ENCODE results near the gene GAB2. TPM values are rescaled to one million over a fixed set of nuclear protein-coding genes. Genes with fewer than 3 reads are reported as not detected.
"Not testable (repeated sequence)": the region's sequence is repeated elsewhere in the genome, so short reads cannot be mapped to it uniquely, and the experiment has no call there.

Gene GAB2, protein sequence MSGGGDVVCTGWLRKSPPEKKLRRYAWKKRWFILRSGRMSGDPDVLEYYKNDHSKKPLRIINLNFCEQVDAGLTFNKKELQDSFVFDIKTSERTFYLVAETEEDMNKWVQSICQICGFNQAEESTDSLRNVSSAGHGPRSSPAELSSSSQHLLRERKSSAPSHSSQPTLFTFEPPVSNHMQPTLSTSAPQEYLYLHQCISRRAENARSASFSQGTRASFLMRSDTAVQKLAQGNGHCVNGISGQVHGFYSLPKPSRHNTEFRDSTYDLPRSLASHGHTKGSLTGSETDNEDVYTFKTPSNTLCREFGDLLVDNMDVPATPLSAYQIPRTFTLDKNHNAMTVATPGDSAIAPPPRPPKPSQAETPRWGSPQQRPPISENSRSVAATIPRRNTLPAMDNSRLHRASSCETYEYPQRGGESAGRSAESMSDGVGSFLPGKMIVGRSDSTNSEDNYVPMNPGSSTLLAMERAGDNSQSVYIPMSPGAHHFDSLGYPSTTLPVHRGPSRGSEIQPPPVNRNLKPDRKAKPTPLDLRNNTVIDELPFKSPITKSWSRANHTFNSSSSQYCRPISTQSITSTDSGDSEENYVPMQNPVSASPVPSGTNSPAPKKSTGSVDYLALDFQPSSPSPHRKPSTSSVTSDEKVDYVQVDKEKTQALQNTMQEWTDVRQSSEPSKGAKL
- total RNA-seq: 8.2 and 11.3 TPM in 2 replicates

DNA sequence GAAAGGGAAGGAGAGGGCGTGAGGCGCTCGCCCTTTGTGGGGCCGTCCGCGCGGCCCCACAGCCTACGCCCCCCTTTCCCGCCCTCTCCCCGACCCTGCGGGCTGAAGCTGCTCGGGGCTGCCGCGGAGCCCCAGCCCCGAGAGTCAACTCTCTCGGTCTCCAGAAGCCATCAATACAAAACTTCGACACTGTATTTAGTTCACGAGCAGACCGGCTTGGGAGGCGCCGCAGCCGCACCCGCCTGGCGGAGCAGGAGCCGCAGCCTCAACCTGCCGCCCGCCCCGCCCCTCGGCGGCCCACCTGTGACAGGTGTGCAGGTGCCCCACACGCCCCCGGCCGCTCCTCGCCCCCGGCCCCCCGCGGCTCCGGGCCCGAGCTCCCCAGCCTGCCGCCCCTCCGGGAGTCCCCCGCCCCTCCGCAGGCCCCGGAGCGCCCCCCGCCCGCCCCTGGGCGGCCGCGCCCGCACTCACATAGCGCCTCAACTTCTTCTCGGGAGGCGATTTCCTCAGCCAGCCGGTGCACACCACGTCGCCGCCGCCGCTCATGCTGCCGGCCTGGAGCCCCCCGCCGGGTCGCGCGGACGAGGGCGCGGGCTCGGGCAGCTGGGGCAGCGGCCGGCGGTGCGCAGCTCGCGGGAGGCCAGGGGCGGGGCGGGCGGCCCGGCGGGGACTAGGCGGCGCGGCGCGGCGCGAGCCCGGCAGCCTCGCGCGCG is at the start of gene GAB2:
GAB2 (minus strand) TSS at position 646 of the 713 bp plus-strand sequence; CDS start at position 546, 100 bp downstream.
- no peak for DNase-seq (ENCODE audit: low read depth)
- TF ChIP-seq CTCF (IDR thresholded peaks at IDR 0.05; ENCODE audit: insufficient read depth, low read depth, low read length): no peak

DNA sequence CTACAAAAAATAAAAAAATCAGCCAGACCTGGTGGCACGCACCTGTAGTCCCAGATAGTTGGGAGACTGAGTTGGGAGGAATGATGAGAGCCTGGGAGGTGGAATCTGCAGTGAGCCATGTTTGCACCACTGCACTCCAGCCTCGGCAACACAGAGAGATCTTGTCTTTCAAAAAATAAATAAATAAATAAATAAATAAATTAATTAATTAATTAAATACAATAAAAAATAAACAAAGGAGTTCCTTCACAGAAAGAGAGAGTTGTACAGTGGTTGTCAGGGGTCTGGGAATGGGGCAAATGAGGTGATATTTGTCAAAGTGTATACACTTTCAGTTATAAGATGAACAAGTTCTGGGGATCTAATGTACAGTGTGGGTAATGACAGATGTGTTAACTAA is 49.8 kb upstream of the GAB2 start:
- no peak for TF ChIP-seq CTCF (IDR thresholded peaks at IDR 0.05; ENCODE audit: insufficient read depth, low read depth, low read length)
- DNase-seq (ENCODE audit: low read depth): no peak
- no peak overlapping the region for H3K4me3 ChIP-seq (ENCODE audit: low read depth, low read length)

More for the DNA sequence above, at the start of gene GAB2:
- H3K4me3 ChIP-seq (ENCODE audit: low read depth, low read length): peak within 1 kb of the TSS; percentile 74

DNA sequence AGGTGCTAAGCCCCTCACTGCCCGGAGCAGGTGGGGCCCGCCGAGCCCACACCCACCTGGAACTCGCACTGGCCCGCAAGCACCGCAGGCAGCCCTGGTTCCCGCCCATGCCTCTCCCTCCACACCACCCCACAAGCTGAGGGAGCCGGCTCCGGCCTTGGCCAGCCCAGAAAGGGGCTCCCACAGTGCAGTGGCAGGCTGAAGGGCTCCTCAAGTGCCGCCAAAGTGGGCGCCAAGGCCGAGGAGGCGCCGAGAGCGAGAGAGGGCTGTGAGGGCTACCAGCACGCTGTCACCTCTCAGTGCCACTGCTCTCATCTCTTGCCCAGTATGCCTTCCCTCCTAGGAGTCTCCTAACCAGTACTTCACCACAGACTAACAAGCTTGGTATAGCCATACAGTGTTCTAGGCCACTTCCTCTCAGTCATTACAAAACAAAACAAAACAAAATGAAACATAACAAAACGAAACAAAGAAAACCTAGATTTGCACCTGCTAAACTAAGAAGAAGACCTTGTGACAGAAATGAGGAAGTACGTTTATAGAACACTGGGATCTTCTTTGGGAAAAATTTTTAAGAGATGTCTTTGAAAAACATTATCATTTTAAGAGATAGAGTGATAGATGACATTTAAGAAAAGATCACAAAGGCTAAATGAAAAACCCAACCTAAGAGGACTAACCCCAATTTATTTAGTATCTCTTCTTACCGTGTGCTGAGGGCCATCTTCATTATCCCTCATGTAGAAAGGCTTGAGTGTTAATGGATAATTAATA is 47.7 kb upstream of the GAB2 start:
- no peak for TF ChIP-seq CTCF (IDR thresholded peaks at IDR 0.05; ENCODE audit: insufficient read depth, low read depth, low read length)
- DNase-seq (ENCODE audit: low read depth): no peak
- H3K4me3 ChIP-seq (ENCODE audit: low read depth, low read length): no peak overlapping the region

DNA sequence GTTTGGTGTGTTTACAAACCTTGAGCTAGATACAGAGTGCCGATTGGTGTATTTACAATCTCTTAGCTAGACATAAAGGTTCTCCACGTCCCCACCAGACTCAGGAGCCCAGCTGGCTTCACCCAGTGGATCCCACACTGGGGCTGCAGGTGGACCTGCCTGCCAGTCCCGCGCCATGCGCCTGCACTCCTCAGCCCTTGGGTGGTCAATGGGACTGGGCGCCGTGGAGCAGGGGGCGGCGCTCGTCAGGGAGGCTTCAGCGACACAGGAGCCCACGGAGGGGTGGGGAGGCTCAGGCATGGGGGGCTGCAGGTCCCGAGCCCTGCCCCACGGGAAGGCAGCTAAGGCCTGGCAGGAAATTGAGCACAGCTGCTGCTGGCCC is 47.2 kb upstream of the GAB2 start:
- not testable (repeated sequence) for H3K4me3 ChIP-seq (ENCODE audit: low read depth, low read length); DNase-seq (ENCODE audit: low read depth)

DNA sequence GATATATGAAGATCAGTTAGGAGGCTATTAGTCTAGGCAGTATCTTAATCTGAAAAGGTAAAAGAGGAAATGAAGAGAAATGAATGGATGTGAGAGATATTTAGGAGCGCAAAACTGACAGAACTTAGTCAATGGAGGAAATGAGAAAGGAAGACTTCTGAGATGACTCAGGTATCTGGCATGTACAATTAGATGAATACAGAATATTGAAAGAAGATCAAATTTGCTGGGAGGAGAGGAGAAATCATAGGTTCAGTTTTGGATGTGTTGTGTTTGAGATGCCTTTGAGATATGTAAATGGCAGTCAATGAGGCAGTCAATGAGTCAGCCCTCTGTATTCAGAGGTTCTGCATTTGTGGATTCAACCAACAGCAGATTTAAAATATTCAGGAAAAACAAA is 42.9 kb upstream of the GAB2 start:
- DNase-seq (ENCODE audit: low read depth): no peak
- no peak for TF ChIP-seq CTCF (IDR thresholded peaks at IDR 0.05; ENCODE audit: insufficient read depth, low read depth, low read length)
- no peak overlapping the region for H3K4me3 ChIP-seq (ENCODE audit: low read depth, low read length)

DNA sequence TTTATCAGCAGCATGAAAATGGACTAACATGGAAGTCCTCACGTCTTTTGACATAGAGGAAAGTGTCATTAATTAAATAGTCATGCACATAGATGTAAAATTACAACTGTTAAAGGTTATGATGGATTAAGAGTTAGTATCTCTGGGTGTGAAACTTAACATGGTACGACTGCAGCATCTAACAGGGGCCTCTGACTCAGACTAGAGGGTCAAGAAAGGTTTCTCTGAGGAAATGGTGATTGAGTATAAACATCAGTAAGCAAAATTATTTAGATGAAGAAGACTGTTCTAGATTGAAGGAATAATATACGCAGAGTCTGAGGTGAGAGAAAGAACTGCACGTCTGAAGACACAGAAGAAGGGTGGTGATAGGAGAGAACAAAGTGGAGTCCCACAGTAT is 42.1 kb upstream of the GAB2 start:
- no peak for TF ChIP-seq CTCF (IDR thresholded peaks at IDR 0.05; ENCODE audit: insufficient read depth, low read depth, low read length)

More for the DNA sequence above, 42.1 kb upstream of the GAB2 start:
- H3K4me3 ChIP-seq (ENCODE audit: low read depth, low read length): no peak overlapping the region
- no peak for DNase-seq (ENCODE audit: low read depth)

All from fibroblast of villous mesenchyme (primary cell).